ENCODE measurements around the gene RPL18A. TPM values are rescaled to one million over a fixed set of nuclear protein-coding genes. Genes with fewer than 3 reads are reported as not detected.

Gene RPL18A
- total and polyA plus RNA-seq, 2 of the 13 experiments (the other 11 are each of a cell fraction or from before 2014, with no cell fraction given): 1,471 to 2,004 TPM

GRCh38 chr19:17859533-17860330 is at the start of gene RPL18A (continued):
- peak; percentile 29; the same call in 1 of the 2 replicates for TF ChIP-seq RXRB (CRISPR knock-in tag; IDR thresholded peaks at IDR 0.05; ENCODE audit: borderline replicate concordance)
- TF ChIP-seq SMC3 (IDR thresholded peaks at IDR 0.05; ENCODE audit: low read length): peak; percentile 34; the same call in 1 of the 2 replicates
- TF ChIP-seq, protein P1, sequence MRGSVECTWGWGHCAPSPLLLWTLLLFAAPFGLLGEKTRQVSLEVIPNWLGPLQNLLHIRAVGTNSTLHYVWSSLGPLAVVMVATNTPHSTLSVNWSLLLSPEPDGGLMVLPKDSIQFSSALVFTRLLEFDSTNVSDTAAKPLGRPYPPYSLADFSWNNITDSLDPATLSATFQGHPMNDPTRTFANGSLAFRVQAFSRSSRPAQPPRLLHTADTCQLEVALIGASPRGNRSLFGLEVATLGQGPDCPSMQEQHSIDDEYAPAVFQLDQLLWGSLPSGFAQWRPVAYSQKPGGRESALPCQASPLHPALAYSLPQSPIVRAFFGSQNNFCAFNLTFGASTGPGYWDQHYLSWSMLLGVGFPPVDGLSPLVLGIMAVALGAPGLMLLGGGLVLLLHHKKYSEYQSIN (CRISPR knock-in tag; IDR thresholded peaks at IDR 0.05; ENCODE audit: borderline replicate concordance): no peak
- TF ChIP-seq ZNF253 (CRISPR knock-in tag; IDR thresholded peaks at IDR 0.05; ENCODE audit: borderline replicate concordance): no peak
- 0 out of 2 replicates have a peak, but pooled peaks have one; percentile 43 for TF ChIP-seq MTA1 (CRISPR knock-in tag; IDR thresholded peaks at IDR 0.05; ENCODE audit: borderline replicate concordance)
- TF ChIP-seq U2AF2 (IDR thresholded peaks at IDR 0.05; ENCODE audit: low read depth, low read length): no peak
- no peak for TF ChIP-seq PTBP1 (IDR thresholded peaks at IDR 0.05; ENCODE audit: low read depth, low read length, poor library complexity, severe bottlenecking)
- peak; percentile 70 for TF ChIP-seq ZNF331 (CRISPR knock-in tag; IDR thresholded peaks at IDR 0.05)
- no peak for TF ChIP-seq ZNF264 (CRISPR knock-in tag; IDR thresholded peaks at IDR 0.05)
- peak; percentile 93 for TF ChIP-seq PHF8 (CRISPR knock-in tag; IDR thresholded peaks at IDR 0.05)
- TF ChIP-seq ZNF567 (CRISPR knock-in tag; IDR thresholded peaks at IDR 0.05; ENCODE audit: borderline replicate concordance): peak; percentile 45; the same call in 1 of the 2 replicates
- TF ChIP-seq, protein P2, sequence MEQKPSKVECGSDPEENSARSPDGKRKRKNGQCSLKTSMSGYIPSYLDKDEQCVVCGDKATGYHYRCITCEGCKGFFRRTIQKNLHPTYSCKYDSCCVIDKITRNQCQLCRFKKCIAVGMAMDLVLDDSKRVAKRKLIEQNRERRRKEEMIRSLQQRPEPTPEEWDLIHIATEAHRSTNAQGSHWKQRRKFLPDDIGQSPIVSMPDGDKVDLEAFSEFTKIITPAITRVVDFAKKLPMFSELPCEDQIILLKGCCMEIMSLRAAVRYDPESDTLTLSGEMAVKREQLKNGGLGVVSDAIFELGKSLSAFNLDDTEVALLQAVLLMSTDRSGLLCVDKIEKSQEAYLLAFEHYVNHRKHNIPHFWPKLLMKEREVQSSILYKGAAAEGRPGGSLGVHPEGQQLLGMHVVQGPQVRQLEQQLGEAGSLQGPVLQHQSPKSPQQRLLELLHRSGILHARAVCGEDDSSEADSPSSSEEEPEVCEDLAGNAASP (CRISPR knock-in tag; IDR thresholded peaks at IDR 0.05; ENCODE audit: borderline replicate concordance): peak; percentile 1; the same call in 1 of the 2 replicates
- no peak for TF ChIP-seq SOX13 (IDR thresholded peaks at IDR 0.05)
- no peak; a peak in 1 of 4 replicates for TF ChIP-seq SOX13 (CRISPR knock-in tag; conservative IDR thresholded peaks at IDR 0.05 in 1 of 2, IDR thresholded peaks at IDR 0.05 in 1 of 2)
- TF ChIP-seq TOE1 (CRISPR knock-in tag; IDR thresholded peaks at IDR 0.05): no peak

Data from HepG2 (cell line).